VCaP (cell line): ENCODE measurements around the gene HSPA5.
"Not testable (repeated sequence)": the region's sequence is repeated elsewhere in the genome, so short reads cannot be mapped to it uniquely, and the experiment has no call there.

Experiments
- H3K27ac ChIP-seq: fragments of 450-650 bp; 2 replicates; pipeline ENCODE4 v1.5.1; 2017
- TF ChIP-seq, protein P1 (sequence below): fragments of 450-650 bp; conservative IDR thresholded peaks from 2 replicates; pipeline ENCODE4 v1.5.1; 2017; ENCODE audit warnings: mild to moderate bottlenecking, moderate library complexity

Gene HSPA5

DNA sequence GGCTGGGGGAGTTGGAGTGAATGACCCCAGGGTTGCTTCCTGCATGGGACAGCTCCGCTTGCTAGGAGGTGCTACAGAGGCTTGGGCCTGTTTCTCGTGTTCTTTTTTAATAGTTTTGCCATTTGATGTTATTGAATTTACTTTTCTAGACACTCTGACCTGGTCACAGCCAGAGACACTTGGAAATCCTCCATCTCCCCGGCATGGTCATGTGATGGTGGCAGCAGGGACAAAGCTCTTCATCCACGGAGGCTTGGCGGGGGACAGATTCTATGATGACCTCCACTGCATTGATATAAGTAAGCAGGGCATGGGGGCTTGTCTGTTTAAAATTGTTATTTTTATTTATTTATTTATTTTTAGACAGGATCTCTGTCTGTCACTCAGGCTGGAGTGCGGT, 13.4 kb downstream of the HSPA5 start:
- TF ChIP-seq, protein P1, sequence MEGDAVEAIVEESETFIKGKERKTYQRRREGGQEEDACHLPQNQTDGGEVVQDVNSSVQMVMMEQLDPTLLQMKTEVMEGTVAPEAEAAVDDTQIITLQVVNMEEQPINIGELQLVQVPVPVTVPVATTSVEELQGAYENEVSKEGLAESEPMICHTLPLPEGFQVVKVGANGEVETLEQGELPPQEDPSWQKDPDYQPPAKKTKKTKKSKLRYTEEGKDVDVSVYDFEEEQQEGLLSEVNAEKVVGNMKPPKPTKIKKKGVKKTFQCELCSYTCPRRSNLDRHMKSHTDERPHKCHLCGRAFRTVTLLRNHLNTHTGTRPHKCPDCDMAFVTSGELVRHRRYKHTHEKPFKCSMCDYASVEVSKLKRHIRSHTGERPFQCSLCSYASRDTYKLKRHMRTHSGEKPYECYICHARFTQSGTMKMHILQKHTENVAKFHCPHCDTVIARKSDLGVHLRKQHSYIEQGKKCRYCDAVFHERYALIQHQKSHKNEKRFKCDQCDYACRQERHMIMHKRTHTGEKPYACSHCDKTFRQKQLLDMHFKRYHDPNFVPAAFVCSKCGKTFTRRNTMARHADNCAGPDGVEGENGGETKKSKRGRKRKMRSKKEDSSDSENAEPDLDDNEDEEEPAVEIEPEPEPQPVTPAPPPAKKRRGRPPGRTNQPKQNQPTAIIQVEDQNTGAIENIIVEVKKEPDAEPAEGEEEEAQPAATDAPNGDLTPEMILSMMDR: no peak
- no peak overlapping the region for H3K27ac ChIP-seq

DNA sequence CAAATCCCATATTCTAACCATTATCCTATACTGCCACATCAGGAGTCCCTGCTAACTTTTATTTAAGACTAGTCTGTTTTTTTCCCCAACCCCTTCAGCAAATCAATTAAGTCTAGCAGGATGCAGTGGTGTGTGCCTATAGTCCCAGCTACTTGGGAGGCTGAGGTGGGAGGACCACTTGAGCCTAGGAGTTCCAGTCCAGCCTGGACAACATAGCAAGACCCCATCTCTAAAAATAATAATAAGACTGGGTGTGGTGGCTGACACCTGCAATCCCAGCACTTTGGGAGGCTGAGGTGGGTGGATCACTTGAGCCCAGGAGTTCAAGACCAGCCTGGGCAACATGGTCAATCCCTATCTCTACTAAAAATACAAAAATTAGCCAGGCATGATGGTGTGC, 16.3 kb downstream of the HSPA5 start:
- H3K27ac ChIP-seq: not testable (repeated sequence)

DNA sequence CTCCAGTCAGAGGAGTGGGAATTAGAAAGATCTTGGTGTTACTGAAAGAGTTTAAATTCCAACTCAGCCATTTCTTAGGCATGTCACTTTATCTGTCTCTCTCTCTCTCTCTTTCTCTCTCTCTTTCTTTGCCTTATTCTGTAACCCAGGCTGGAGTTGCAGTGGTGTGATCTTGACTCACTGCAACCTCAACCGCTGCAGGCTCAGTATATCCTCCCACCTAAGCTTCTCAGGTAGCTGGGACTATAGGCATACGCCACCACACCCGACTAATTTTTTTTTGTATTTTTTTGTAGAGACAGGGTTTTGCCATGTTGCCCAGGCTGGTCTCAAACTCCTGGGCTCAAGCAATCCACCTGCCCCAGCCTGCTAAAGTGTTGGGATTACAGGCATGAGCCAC, 22.5 kb downstream of the HSPA5 start:
- no peak overlapping the region for H3K27ac ChIP-seq
- TF ChIP-seq, protein P1: no peak

DNA sequence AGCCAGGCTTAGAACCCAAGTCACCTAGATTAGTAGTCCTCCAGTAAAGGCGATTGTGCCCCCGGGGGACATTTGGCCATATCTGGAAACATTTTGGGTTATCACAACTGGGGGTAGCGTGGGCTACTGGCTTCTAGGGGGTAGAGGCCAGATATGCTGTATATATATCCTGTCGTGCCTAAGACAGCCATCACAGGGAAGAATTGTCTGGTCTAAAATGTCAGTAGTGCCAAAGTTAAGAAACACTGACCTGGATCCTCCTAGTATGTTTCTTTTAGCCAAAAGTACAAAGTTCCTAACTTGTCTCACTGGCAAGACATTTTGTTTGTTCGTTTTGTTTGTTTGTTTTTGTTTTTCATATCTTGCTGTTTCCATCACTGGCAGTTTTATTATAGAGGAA, 27.0 kb downstream of the HSPA5 start:
- H3K27ac ChIP-seq: no peak overlapping the region
- TF ChIP-seq, protein P1: no peak

DNA sequence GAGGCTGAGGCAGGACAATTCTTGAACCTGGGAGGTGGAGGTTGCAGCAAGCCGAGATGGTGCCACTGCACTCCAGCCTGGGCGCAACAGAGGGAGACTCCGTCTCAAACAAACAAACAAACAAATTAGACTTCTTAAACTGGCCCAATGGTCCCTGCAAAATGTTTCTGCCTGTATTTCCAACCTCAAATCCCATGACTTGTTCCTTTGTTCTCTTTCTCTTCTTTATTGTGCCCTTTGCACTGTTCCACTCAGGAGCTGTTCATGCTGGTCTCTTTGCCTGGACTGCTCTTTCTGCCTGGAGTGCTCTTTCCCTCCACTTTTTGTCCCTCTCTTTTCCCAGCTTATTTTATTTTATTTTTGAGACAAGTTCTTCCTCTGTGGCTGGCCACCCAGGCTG, 36.7 kb downstream of the HSPA5 start:
- H3K27ac ChIP-seq: no peak overlapping the region
- TF ChIP-seq, protein P1: no peak

DNA sequence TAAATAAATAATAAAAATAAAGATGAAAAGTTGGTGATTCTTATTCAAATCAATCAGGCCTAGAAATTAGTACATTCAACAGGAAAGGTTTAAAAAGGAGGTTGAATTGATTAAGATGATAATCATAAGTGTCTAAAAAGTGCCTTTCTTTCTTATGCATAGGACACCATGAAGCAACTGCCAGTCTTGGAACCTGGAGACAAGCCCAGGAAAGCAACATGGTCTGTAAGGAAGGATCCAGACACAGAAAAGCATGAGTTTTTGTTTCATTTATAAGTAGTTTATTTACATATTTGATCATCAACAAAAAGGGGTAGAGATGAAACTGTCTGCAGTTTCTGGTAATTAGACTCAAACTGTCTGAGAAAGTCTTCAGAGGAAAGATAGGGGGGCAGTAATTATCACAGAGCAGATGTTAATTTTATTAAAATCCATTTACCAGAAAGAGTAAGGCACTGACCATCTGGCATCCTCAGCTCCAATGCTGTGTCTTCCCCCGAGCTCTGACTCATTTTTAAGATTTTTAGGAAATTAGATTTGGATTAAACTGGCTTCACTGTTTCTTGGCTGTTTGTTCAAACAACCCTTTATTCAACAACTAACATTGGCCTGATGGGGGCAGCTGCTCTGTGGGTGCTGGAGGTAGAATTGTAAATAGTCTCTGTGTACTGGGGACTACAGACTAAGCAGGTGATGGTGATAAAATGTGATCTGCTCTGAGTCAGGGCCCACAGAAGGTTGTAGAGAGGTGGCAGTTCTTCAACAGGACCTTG, 38.1 kb downstream of the HSPA5 start:
- H3K27ac ChIP-seq: no peak overlapping the region
- TF ChIP-seq, protein P1: no peak

DNA sequence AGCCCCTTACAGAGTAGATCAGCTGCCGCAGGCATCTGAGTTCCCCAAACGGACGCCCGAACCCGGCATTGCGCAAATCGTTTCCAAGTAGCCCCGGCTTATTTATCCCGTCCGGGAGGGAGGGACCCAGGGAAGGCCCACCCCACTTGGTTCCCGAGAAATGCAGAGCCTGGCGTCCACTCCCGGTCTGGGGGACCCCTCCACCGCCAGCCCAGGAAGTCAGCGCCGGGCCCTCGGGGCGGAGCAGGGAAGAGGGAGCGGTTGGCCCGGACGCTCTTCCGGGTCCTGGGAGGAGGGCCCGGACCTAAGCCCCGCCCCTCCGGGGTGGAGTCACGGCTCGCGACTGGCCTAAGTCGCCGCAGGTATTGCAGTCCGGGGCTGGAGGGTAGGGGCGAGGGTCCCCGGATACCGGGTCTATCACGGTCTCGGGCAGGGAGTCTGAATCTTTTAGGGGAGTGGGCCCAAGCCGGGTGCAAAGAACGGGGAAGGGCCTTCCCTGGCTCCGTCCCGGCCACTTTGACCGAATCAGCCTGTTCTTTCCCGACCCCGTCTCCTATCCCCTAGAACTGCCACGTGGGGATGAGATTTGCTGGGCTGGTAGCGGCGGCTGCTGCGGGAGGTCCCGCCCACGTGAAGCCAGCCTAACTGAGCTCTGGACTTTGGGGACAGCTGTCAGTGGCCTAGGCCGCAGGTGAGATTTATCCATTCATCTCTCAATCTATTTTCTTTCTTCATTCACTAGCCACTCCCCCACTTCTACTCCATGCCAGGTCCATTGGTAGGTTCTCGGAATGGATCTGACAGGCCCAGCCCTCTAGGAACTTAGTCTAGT, 40.7 kb downstream of the HSPA5 start, which contains the start of gene RABEPK:
RABEPK (plus strand) TSS at position 327 of the 832 bp plus-strand sequence. CDS start 2,472 bp downstream, outside the sequence.
- H3K27ac ChIP-seq: peak within 1 kb of the TSS; percentile 81
- TF ChIP-seq, protein P1: no peak

DNA sequence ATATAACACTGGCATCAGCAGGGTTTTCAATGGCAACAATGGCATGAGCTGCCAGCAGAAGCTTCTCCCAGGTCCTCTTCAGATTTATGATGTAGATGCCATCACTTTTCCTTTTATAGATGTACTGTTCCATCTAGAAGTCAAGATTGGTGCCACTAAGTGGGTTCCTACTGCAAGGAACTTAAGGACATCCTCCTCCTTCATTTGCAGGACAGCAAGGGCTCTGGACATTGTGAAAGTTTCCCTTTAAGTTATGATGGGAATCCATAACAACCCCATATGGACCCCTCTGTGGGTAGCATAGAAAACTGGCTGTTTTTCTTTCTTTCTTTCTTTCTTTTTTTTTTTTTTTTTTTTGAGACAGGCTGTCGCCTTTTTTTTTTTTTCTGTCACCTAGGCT, 45.6 kb downstream of the HSPA5 start:
- not testable (repeated sequence) for H3K27ac ChIP-seq

DNA sequence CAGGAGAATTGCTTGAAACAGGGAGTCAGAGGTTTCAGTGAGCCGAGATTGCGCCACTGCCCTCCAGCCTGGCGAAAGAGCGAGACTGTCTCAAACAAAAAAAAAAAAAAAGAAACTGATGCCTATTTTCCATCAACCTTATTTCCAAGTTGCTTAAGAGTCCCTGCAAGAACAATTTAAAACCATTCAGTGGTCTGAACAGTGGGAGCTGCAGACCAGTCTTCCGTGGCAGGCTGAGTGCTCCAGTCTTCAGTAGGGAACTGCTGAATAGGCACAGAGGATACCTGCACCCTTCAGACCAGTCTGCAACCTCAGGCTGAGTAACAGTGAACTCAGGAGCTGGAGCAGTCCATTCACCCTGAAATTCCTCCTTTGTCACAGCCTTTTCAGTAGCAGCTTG, 46.7 kb downstream of the HSPA5 start:
- H3K27ac ChIP-seq: not testable (repeated sequence)
